Prostate gland (tissue), 2 donors: ENCODE results near the gene ELL3. TPM values are rescaled to one million over a fixed set of nuclear protein-coding genes. Genes with fewer than 3 reads are reported as not detected.

ENCODE experiments used
- DNase-seq: peaks from one replicate; pipeline ENCODE4 v3.0.0-alpha.2; 2019; ENCODE audit warnings: low spot score
- H3K27ac ChIP-seq, 2 donors: fragments of 200-600 bp; sonication (generic); 2 replicates each; pipeline ENCODE4 v1.5.1; 2017 to 2019
- H3K27me3 ChIP-seq: fragments of 200-600 bp; sonication (generic); replicated peaks from 2 replicates; pipeline ENCODE4 v1.5.1; 2019; ENCODE audit not compliant: insufficient read depth
- H3K36me3 ChIP-seq, 2 donors: fragments of 200-600 bp; sonication (generic); 1 replicate in 1 of 2; 2 replicates in 1 of 2; pipeline versions ENCODE4 v1.5.1 to v1.8.1; 2017 to 2019
- H3K4me1 ChIP-seq: fragments of 200-600 bp; sonication (generic); replicated peaks from 2 replicates; pipeline ENCODE4 v1.5.1; 2019
- H3K4me3 ChIP-seq, 2 donors: fragments of 200-600 bp; sonication (generic); 2 replicates each; pipeline ENCODE4 v1.5.1; 2017 to 2019
- H3K9me3 ChIP-seq: fragments of 200-600 bp; sonication (generic); 2 replicates; pipeline ENCODE4 v1.5.1; 2017
- POLR2A ChIP-seq: fragments of 450-650 bp; IDR thresholded peaks from one replicate; pipeline ENCODE4 v1.6.1; 2016; ENCODE audit warnings: antibody characterized with exemption, mild to moderate bottlenecking
- POLR2AphosphoS5 ChIP-seq: sonication (generic); formaldehyde crosslinking; IDR thresholded peaks from one replicate; pipeline ENCODE4 v1.6.1; 2017; ENCODE audit warnings: antibody characterized with exemption
- WGBS: methylation state at CpG from one replicate; pipeline ENCODE4 v1.1.5; 2018; 5-methylcytosine and 5-hydroxymethylcytosine counted together
- intact Hi-C: fragments of 100-400 bp; cut with DNase I; formaldehyde crosslinking; loops from one replicate; pipeline ENCODE4 v1.14.2; 2022
- total RNA-seq, 2 donors: library from RNA; depleted of rRNA; stranded (reverse); fragments of >200 nt; gene quantifications; one replicate each; pipeline ENCODE4 v1.1.0, GENCODE V29; 2016
- TF ChIP-seq, protein P1 (sequence below), 4 experiments: fragments of 200-600 bp in 2 of 4; fragments of 450-650 bp in 2 of 4; sonication (generic) in 2 of 4; IDR thresholded peaks; 1 replicate in 3 of 4; 2 replicates in 1 of 4; pipeline ENCODE4 v1.5.1; 2016 to 2019; ENCODE audit warnings: antibody characterized with exemption in 4 of 4, mild to moderate bottlenecking in 2 of 4, moderate library complexity in 2 of 4

Gene ELL3
- total RNA-seq, 2 donors from 2014 or later, result 4.7 to 7.7 TPM

DNA sequence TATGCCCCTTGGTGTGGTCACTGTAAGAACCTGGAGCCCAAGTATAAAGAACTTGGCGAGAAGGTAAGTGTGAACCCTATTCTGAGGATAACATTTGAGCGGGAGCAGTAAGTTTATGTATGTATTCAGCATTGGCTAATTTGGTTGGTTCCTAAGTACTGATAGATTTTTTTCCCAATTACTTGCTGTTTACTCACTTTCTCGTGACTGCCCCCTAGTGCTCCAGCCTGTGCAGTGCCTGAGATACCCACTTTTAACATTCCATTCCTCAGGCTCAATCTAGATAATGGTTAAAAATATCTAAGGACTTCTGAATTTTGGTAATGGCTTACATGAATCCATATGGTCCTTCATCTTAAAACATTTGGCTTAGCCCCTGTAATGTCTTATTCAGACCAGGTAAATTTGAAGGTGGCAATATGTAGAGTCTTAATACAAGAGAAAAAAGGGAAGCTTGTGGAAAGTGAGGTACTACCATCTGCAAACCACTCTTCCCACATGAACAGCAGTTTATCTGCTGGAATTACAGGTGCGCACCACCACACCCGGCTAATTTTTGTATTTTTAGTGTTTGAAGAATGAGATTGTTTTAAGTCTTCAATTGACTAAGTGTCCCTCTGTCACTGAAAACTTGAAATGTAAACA is 7.1 kb downstream of the ELL3 start:
- H3K27ac ChIP-seq, result no peak overlapping the region
- whole genome bisulfite sequencing, result 67% methylated on average over 5 of the region's 5 CpGs

DNA sequence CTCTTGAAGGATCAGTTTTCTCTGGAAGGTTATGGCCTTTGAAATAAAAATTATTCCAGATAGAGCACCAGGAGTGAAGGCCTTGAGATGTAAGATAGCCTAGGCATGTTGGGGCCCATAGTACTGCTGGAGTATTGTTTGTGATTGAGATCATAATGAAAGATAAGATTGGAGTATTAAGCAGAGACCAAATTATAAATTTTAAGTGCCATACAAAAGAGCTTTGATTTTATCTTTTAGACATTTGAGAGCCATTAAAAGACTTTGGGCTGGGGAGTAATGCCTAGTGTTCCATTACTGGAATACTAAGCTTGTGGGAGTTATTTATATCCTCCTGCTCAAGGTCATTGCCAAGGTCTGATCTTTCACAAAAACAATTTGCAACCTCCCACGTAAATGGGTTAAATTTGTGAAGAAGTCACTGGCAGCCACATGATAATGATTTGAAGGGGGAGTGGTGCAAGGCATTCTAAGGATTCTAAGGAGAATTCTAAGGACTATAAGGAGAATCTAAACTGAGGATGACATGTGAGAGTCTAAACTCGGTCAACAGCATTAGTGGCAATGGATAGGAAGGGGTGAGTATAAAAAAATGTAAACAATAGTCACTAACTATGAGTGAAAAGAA is 12.8 kb downstream of the ELL3 start:
- Histone ChIP-seq H3K9me3 (no peaks in the 10 kb centered on the region), H3K4me3 (no peak overlapping the region), H3K27me3 (no peaks in the 10 kb centered on the region), H3K27ac (no peak overlapping the region), H3K4me1 (no peaks in the 10 kb centered on the region), H3K36me3 (peaks cover 0 to 7% of the 10 kb centered on the region in 2 donors)
- TF ChIP-seq POLR2A, result no peak
- DNase-seq, result no peak
- WGBS, result 36% methylated on average over 2 of the region's 2 CpGs
- intact Hi-C loops, result no loop called here

More for the DNA sequence above, 7.1 kb downstream of the ELL3 start:
- Histone ChIP-seq H3K36me3 (peaks cover 8 to 17% of the 10 kb centered on the region in 2 donors), H3K9me3 (no peaks in the 10 kb centered on the region), H3K4me3 (no peak overlapping the region), H3K27me3 (no peaks in the 10 kb centered on the region), H3K4me1 (no peaks in the 10 kb centered on the region)
- no peak for DNase-seq
- TF ChIP-seq POLR2A (no peak), POLR2AphosphoS5 (peak; percentile 11)
- TF ChIP-seq, protein P1, sequence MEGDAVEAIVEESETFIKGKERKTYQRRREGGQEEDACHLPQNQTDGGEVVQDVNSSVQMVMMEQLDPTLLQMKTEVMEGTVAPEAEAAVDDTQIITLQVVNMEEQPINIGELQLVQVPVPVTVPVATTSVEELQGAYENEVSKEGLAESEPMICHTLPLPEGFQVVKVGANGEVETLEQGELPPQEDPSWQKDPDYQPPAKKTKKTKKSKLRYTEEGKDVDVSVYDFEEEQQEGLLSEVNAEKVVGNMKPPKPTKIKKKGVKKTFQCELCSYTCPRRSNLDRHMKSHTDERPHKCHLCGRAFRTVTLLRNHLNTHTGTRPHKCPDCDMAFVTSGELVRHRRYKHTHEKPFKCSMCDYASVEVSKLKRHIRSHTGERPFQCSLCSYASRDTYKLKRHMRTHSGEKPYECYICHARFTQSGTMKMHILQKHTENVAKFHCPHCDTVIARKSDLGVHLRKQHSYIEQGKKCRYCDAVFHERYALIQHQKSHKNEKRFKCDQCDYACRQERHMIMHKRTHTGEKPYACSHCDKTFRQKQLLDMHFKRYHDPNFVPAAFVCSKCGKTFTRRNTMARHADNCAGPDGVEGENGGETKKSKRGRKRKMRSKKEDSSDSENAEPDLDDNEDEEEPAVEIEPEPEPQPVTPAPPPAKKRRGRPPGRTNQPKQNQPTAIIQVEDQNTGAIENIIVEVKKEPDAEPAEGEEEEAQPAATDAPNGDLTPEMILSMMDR (IDR thresholded peaks at IDR 0.05), result peak; percentile 27 to 65 (median 40)
- intact Hi-C loops, result loop anchor here (5.0 kb wide), 1 partner anchor 332 kb away; no protein-coding TSS in a partner anchor

DNA sequence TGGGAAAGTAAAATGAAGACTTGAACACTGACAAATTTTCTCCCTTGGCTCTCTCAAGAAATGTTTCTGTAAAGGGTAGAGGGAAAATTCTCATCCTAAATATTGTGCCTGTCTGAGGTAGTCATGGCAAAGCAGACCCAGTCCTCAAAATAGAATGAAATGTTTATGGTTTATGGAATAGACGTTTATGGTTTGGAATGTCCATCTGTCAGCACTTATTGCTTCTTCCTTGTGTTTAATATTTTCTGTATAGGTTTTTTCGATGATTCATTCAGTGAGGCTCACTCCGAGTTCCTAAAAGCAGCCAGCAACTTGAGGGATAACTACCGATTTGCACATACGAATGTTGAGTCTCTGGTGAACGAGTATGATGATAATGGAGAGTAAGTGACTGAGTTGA is 13.9 kb downstream of the ELL3 start:
- no peak overlapping the region for H3K27ac ChIP-seq
- H3K36me3 ChIP-seq, result peaks cover 0 to 7% of the 10 kb centered on the region in 2 donors
- intact Hi-C loops, result no loop called here
- H3K27me3 ChIP-seq, result no peaks in the 10 kb centered on the region
- no peaks in the 10 kb centered on the region for H3K9me3 ChIP-seq
- DNase-seq, result no peak
- 79% methylated on average over 6 of the region's 6 CpGs for WGBS
- H3K4me1 ChIP-seq, result no peaks in the 10 kb centered on the region
- TF ChIP-seq, protein P1 (IDR thresholded peaks at IDR 0.05), result no peak
- TF ChIP-seq POLR2AphosphoS5, result no peak
- TF ChIP-seq POLR2A, result no peak
- no peak overlapping the region for H3K4me3 ChIP-seq

DNA sequence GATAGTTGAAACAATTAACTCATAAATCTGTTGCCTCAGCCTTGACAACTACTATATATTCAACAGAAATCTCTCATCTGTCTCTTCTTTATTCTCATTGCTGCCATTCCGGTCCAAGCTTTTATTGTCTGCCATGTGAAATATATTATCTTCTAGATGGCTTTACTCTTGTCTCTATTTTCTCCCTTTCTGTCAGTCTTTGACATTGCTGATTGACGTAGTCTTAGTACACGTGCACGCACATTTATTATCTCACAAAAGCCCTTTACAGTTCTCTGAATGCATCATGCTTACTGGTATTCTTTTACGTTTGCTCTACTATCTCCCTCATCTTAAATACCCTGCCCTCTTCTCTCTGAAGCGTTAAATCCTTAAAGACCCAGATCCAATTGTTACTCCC is 24.9 kb downstream of the ELL3 start:
- 45% methylated on average over 6 of the region's 6 CpGs for WGBS
- H3K27me3 ChIP-seq, result no peaks in the 10 kb centered on the region
- H3K27ac ChIP-seq, result no peak overlapping the region
- no peaks in the 10 kb centered on the region for H3K9me3 ChIP-seq
- H3K4me3 ChIP-seq, result no peak overlapping the region
- TF ChIP-seq POLR2A (no peak), POLR2AphosphoS5 (no peak)
- TF ChIP-seq, protein P1 (IDR thresholded peaks at IDR 0.05), result no peak
- no peaks in the 10 kb centered on the region for H3K36me3 ChIP-seq
- peaks cover 4% of the 10 kb centered on the region for H3K4me1 ChIP-seq
- intact Hi-C loops, result no loop called here
- DNase-seq, result no peak

DNA sequence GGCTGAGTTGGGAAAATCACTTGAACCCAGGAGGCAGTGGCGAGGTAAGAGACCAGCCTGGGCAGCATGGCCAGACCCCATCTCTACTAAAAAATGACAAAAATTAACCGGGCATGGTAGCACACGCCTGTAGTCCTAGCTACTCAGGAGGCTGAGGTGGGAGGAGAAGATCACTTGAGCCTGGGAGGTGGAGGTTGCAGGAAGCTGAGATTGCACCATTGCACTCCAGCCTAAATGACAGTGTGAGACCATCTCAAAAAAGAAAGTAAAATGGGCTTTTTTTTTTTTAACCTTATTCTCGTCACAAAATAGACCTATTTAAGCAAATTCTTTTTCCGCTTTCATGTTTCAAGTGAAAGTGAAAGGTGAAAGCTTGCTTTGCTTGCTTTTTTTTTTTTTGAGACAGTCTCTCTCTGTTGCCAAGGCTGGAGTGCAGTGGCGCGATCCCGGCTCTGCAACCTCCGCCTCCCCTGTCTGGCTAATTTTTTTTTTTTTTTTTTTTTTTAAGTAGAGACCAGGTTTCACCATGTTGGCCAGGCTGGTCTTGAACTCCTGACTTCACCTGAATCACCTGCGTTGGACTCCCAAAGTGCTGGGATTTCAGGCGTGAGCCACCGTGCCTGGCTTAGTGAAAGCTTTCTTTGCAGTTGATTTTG is 26.9 kb downstream of the ELL3 start:
- no peaks in the 10 kb centered on the region for H3K27me3 ChIP-seq
- intact Hi-C loops, result no loop called here
- no peaks in the 10 kb centered on the region for H3K9me3 ChIP-seq
- H3K36me3 ChIP-seq, result no peaks in the 10 kb centered on the region
- peaks cover 4% of the 10 kb centered on the region for H3K4me1 ChIP-seq
- peak overlapping the region in 1 of 2 donors; percentile 20 for H3K4me3 ChIP-seq
- no peak for DNase-seq
- H3K27ac ChIP-seq, result peak overlapping the region in 1 of 2 donors; percentile 3
- WGBS, result 57% methylated on average over 12 of the region's 12 CpGs
- TF ChIP-seq, protein P1 (IDR thresholded peaks at IDR 0.05), result no peak
- no peak for TF ChIP-seq POLR2A
- no peak for TF ChIP-seq POLR2AphosphoS5
